ENCODE measurements around the gene GAB2.

DNA sequence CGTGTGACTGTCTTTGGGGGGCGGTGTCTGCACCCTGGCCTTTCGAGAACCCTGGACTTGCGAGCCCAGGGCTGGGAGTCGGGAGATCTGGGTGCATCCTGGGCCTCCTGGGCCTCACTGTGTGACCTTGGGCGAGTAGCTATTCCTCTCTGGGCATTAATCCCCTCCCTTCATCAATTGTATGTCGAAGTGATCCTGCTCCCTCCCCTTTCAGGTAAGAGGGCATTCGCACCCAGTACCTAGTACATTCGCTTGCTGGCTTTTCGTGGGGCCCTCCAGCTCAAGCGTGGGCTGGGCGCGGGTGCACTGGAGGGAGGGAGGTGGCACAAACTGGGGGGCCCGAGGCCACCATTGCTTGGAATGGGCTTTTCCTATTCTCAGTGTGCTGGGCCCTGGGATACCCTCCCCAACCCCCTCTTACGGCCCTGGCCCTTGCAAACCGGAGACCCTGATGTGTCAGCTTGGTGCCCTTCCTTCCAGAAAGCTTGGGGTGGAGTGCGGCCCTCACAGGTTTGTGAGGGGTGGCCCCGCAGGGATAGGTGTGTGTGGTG, 228.4 kb downstream of the GAB2 start:
- no peak for TF ChIP-seq POLR2A (IDR thresholded peaks at IDR 0.05)
- TF ChIP-seq, protein P1, sequence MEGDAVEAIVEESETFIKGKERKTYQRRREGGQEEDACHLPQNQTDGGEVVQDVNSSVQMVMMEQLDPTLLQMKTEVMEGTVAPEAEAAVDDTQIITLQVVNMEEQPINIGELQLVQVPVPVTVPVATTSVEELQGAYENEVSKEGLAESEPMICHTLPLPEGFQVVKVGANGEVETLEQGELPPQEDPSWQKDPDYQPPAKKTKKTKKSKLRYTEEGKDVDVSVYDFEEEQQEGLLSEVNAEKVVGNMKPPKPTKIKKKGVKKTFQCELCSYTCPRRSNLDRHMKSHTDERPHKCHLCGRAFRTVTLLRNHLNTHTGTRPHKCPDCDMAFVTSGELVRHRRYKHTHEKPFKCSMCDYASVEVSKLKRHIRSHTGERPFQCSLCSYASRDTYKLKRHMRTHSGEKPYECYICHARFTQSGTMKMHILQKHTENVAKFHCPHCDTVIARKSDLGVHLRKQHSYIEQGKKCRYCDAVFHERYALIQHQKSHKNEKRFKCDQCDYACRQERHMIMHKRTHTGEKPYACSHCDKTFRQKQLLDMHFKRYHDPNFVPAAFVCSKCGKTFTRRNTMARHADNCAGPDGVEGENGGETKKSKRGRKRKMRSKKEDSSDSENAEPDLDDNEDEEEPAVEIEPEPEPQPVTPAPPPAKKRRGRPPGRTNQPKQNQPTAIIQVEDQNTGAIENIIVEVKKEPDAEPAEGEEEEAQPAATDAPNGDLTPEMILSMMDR (IDR thresholded peaks at IDR 0.05), result no peak
